Activated CD4-positive, alpha-beta T cell treated with anti-CD3 and anti-CD28 coated beads for 1 hour (primary cell): ENCODE measurements around the gene CDC42BPB.
"Not testable (repeated sequence)": the region's sequence is repeated elsewhere in the genome, so short reads cannot be mapped to it uniquely, and the experiment has no call there.

Experiments used
- DNase-seq: peaks from one replicate; pipeline ENCODE4 v3.0.0-alpha.2; 2020

The CDC42BPB gene

GRCh38 chr14:102909462-102909861 is 147.9 kb downstream of the CDC42BPB start:
- no peak for DNase-seq

GRCh38 chr14:102908766-102909455 is 148.4 kb downstream of the CDC42BPB start:
- DNase-seq: no peak

- no peak for DNase-seq
These were observed 149.2 kb downstream of the CDC42BPB start for GRCh38 chr14:102907980-102908730.

- DNase-seq: no peak
These were observed 150.0 kb downstream of the CDC42BPB start for GRCh38 chr14:102907303-102907844.

- DNase-seq: no peak
These were observed 150.6 kb downstream of the CDC42BPB start for GRCh38 chr14:102906616-102907302.

GRCh38 chr14:102905116-102906108 is 151.9 kb downstream of the CDC42BPB start:
- no peak for DNase-seq

- no peak for DNase-seq
These were observed 153.3 kb downstream of the CDC42BPB start for GRCh38 chr14:102903889-102904512.

GRCh38 chr14:102903248-102903888 is 154.0 kb downstream of the CDC42BPB start:
- DNase-seq: no peak

- no peak for DNase-seq
These were observed 154.7 kb downstream of the CDC42BPB start for GRCh38 chr14:102902523-102903247.

- no peak for DNase-seq
These were observed 155.3 kb downstream of the CDC42BPB start for GRCh38 chr14:102902086-102902485.

GRCh38 chr14:102901633-102902032 is 155.7 kb downstream of the CDC42BPB start:
- DNase-seq: no peak

- DNase-seq: no peak
These were observed 156.4 kb downstream of the CDC42BPB start for GRCh38 chr14:102900631-102901571.

- no peak for DNase-seq
These were observed 157.8 kb downstream of the CDC42BPB start for GRCh38 chr14:102899516-102899900.

GRCh38 chr14:102898776-102899515 is 158.4 kb downstream of the CDC42BPB start:
- DNase-seq: no peak

GRCh38 chr14:102898298-102898697 is 159.1 kb downstream of the CDC42BPB start:
- no peak for DNase-seq

GRCh38 chr14:102897299-102898027 is 159.9 kb downstream of the CDC42BPB start:
- no peak for DNase-seq

- DNase-seq: not testable (repeated sequence)
These were observed 160.6 kb downstream of the CDC42BPB start for GRCh38 chr14:102896735-102897134.

GRCh38 chr14:102893452-102893851 is 163.9 kb downstream of the CDC42BPB start:
- no peak for DNase-seq
